CD4-positive, alpha-beta T cell treated with Interleukin-17A for 1 hour (primary cell): ENCODE measurements around the gene WDR7.
A peak's percentile ranks its signal among the peaks of the same experiment; 100 is the strongest.

ENCODE experiments used
- DNase-seq: peaks from one replicate; pipeline ENCODE4 v3.0.0-alpha.2; 2020

Gene WDR7

DNA sequence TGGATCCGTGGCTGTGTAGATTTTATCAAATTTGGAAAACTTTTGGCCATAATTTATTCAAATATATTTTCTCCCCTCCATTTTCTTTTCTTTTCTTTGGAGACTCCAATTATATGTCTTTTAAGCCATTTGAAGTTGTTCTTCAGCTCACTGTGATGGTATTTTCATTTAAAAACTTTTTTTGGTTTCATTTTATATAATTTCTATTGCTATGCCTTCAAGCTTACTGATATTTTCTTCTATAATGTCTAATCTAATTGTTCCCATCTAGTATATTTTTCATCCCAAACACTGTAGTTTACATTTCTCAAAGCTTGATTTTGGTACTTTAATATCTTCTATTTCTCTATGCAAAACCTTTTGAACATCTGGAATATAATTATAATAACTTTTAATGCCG, 72.5 kb downstream of the WDR7 start:
- DNase-seq, result no peak

DNA sequence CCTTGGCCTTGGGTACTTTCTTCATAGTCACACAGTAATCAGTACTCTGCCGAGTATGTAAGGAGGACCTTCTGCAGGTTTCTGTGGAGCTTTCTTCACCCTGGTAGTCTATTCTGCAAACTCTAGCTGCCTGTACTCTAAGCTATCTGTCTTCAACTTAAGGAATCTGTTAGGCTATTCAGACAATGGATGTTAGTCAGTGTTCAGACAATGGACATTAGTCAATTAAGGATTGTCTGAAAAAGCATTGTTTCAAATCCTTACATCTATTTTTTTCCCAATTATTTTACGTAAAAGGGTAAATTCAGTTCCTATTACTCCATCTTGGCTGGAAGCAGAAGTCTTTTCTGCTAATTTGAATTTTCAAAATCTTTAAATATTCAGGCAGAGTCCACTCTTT, 75.7 kb downstream of the WDR7 start:
- no peak for DNase-seq

DNA sequence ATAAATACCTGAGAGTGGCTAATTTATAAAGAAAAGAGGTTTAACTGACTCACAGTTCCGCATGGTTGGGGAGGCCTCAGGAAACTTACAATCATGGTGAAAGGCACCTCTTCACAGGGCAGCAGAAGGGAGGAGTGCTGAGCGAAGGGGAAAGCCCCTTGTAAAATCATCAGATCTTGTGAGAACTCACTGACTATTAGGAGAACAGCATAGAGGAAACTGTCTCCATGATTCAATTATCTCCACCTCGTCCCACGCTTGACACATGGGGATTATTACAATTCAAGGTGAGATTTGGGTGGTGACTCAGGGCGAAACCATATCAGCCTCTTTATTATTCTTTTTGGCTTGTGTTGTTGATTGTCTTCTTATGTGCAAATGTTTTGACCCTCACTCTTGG, 76.2 kb downstream of the WDR7 start:
- no peak for DNase-seq

DNA sequence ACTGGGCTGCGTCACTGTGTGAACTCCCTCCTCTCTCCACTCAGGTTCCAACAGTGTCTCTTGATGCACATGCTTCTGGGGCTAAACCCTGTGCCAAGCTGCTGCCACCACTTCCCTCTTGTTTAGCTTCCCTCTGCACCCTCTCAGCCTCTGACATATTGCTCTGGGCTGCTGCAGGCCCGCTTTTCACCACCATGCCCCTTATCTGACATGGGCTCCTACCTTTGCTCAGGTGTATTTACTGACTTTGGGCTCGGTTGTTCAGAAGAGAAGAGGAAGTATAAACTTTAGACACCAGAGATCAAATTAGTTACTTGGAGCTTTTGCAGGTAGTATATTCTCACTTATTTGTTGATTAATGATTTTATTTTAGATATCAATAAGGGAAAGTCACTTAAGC, 77.6 kb downstream of the WDR7 start:
- no peak for DNase-seq

DNA sequence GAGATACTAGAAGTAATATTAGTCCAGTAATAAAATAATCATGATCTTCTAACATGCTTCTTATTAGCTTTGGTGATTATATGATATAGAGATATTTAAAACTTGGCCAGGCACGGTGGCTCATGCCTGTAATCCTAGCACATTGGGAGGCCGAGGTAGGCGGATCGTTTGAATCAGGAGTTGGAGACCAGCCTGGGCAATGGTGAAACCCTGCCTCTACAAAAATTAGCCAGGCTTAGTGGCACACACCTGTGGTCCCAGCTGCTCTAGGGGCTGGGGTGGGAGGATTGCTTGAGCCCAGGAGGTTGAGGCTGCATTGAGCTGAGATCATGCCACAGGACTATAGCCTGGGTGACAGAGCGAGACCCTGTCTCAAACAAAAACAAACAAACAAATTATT, 87.0 kb downstream of the WDR7 start:
- DNase-seq, result no peak

DNA sequence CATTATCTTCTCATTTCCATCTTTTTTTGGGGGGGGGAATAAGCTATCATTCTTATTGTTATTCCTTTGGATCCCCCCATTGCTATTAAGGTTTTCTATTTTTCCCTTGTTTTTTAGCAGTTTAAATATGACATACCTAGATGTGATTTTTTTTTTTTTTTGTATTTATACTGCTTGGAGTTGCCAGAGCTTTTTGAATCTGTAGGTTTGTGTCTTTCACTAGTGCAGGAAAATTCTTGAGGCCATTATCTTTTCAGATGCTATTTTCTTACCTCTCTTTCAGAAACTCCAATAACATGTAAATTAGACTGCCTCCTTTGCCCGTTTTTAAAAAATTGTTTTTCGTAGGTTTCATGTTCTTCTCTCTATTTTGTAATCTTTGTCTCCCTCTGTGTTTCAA, 88.6 kb downstream of the WDR7 start:
- no peak for DNase-seq

DNA sequence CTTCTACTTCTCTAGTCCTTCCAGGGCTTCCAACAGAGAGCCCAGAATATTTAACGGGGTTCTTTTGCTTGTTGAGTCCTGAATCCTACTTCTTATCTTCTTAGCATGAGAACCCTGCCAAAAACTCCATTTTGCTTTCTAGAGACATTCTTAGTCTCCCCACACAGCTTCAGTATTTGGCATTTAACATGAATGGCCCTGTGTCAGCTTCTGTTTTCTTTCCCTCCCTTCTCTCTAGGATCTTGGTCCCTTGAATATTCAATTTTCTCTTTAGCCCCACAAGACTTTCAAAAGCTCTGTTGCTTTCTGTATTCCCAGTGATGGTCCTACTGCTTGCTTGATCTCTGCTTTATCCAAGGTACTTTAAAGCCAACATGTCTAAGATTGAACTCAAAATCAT, 89.5 kb downstream of the WDR7 start:
- no peak for DNase-seq

DNA sequence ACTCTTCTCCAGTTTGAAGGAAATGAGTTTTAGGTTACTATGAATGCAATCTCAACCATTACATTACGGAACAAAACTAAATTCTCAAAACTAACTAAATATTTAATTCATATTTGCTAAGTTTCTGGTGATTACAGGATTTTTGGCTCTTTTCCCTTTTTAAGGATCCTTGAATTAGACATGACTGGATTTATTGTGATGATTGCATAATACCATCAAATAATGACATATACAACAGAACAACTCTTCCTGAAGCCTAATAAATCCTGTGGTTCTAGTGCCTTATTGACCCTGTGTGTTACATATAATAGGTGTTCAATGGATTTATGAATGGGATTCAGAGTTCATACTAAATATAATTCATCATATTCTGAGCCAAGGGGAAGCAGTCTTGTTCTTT, 90.5 kb downstream of the WDR7 start:
- no peak for DNase-seq

DNA sequence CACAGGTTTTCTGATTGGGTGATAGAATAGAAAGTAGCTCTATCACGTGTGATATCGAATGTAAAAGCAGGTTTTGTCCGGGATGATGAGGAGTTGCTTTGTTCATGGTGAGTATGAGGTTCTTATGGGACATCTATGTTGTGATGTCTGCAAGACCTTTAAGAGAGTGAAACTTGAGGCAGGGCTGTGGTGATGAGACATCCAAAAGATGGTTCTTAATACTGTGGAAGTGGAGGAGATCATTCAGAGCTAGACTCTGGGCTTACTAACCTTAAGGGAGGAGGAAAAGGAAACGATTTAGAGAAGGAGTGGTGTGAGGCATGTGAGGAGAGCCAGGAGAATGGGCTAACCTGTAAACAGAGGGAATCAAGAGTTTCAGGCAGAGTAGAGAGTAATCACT, 92.0 kb downstream of the WDR7 start:
- DNase-seq, result no peak

DNA sequence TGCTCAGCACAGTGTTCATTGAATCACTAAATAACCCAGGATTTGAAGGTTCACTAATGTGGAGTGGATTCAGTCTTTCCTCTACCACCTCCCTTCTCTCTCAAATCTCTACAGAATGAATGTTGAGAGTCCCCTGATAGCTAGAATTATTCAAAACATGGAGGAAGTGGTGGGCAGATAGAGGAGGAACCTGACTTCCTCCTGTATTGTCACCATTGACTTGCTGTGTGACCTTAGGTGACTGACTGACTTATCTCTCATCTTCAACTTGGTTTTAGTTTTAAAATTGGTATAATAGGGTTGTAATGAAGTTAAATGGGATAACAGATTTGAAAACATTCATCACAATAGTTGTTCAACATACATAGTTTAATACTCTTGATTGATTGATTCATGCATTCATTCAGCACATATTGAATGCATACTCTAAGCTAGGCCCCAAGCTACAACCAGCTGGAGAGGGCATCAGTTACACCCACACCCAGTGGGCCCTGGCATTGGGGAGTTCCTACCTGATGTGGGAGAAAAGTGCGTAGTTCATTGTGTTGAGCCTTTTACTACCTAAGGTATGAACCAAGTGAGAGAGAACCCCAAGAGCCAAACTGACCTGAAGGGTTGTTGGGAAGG, 96.0 kb downstream of the WDR7 start:
- DNase-seq, result no peak

DNA sequence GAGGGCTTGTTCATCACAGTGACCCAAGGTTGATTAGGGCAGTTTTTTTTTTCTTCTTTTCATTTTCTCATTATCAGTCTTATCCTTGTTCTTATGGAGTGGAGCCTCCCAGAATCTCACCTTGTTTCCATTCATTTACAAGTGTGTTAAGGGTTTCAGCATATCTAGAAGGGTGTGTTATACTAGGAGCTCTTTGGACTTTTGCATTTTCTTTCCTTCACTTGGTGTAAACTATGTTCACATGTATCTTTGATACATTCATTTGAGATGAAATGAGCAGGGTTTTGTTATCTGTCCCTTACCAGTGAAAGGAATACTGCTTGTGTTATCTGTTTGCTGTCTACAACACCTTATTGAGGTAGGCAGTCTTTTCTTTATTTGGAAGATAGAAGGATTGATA, 96.7 kb downstream of the WDR7 start:
- no peak for DNase-seq

DNA sequence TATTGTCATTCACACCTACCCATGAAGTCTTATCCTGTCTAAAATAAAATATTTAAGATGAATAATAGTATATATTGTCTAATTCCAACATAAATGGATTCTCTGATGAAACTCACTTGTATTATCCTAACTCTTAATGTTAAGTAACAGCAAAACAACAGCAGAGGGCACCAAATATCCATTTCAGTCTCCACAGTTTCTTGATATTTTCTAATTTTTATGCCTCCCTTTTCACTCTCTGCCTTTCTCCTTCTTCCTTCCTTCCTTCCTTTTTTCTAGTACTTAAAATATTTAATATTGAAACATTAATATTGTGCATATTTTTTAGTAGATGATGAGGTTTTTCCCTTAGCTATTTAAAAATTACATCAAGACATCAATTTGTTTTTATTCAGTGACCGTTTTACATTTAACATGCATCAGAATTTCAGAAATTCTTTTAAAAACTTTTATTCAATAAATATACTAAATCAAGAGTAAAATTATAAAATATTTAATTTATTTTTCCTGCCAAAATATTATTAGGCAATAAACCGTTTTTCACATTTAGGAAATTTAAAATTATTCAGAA, 97.6 kb downstream of the WDR7 start:
- DNase-seq, result peak; percentile 29

DNA sequence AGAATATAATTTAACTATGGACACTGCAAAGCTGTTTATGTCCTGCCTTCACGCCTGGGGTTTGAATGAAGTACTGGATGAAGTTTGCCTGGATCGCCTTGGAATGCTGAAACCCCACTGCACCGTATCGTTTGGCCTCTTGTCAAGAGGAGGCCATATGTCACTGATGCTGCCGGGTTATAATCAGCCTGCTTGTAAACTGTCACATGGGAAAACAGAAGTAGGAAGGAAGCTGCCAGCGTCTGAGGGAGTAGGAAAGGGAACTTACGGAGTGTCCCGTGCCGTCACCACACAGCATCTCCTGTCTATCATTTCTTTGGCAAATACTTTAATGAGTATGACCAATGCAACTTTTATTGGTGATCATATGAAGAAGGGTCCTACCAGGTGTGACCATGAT, 105.8 kb downstream of the WDR7 start:
- no peak for DNase-seq

DNA sequence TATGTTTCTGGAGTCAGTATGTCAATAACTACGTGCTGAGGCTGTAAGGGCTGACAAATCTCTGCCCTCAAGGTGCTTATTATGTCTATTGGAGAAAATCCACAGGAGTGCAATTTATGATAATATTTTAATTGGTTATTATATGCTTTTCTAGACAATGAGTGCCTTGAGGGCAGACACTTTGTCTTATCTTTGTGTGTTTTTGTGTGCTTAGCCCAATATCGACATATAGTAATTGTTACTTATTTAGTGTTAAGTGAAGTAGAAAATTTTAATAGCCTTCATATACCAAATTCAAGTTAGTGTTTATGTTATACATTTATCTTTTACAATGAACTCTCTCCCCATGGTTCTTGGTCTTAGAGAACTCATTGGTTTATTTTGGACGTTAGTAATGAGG, 118.9 kb downstream of the WDR7 start:
- DNase-seq, result no peak

DNA sequence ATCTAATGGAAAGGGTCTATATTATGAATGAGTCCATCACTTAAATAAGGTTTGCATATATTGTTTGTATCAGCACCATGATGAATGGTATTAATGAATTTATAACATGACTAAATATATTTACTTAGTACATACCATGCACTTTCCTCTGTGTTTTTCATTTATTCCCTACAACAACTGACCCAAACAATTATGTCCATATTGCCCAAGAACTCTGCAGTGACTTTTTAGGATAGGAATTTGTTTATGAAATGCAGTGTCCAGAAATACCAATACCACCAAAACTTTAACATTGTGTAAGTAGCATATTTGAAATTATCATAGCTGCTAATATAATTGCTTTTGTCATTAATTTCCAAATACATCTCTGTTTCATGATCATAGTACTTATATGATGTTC, 119.7 kb downstream of the WDR7 start:
- DNase-seq, result no peak

DNA sequence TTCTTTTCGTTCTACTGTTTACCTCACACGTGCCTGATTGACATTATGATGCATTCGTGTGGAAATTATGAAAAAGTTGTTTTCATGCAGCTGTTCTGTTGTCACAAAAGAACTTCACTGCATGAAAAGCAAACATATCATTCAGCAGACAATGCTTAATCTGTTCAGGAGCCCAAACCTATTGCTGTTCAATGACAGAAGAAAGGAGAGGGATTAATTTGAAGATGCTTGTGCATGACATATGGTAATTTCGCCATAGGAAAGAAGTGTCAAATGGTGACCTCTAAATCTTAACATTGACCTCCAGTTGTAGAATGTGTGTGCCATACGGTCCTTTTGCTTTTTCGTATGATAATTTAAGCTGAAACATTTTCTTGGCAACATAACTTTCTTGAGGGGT, 124.5 kb downstream of the WDR7 start:
- no peak for DNase-seq

DNA sequence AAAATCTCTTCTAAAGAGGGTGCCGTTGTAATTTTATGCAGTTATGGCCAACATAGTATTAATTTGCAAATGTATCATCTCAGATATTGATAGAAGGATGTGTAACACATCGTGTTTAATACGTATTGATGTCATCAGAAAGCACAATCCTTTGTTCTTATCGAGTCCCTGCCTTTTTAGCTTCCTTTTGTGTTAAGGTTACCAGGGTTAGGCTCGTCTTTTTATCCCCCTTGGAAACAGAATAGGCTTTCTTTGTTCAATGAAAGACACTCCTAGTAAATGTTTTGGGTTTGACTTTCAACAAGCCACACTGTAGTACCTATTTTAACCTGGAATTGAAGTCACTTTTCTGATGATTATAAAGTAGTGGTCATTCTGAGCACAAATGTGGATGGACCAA, 136.2 kb downstream of the WDR7 start:
- DNase-seq, result no peak

DNA sequence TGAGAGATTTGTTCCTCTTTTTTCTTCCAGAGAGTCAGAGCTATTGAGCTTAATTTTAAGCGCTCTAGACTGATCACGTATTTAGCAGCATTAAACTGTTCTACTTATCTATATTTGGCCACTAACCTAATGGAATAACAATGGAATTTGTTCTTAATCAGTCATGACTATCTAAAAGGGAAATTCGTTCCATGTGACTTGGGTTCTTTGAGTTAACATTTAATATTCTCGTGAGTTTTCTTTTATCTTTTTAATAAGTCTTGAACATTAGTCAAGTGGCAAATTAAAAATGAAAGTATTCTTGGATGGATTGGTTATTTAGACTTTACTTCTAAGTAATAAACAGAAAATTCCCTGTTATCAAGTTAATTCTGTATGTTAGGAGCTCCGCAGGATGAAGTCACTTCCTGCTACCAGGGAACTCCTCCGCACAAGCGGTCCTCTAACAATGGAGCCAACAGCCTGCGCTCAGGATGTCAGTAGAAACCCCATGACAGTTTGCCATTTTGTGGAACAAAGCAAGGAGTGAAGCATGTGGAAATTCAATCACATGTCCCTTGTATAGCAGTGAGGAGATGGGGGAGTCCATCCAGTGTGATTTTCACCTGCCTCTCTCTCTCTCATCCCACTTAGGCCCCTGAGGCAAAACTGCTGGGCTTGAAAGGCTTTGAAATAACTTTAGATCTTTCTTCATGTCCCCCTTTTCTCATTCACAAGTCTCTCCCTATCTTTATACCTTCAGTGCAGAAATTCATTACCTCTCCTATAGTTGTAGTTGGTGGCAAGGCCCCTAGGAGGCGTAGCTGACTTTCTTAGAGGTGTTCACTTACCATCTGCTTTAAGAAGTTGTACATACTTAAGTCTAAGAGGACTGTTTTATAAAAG, 138.1 kb downstream of the WDR7 start:
- DNase-seq, result peak; percentile 3

DNA sequence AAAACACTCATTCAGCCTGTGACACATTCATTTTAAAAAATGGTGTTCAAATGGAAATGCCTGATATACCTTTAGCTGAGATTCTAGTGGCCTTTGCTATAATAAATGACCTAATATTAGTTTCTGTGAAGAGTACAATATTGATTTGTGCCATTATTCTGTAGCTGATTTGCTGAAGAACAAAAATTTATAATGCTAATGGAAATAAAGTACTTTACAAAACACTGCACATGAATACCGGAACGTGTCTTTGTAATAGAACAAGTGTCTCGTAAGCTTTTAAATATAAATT, 138.7 kb downstream of the WDR7 start:
- no peak for DNase-seq

DNA sequence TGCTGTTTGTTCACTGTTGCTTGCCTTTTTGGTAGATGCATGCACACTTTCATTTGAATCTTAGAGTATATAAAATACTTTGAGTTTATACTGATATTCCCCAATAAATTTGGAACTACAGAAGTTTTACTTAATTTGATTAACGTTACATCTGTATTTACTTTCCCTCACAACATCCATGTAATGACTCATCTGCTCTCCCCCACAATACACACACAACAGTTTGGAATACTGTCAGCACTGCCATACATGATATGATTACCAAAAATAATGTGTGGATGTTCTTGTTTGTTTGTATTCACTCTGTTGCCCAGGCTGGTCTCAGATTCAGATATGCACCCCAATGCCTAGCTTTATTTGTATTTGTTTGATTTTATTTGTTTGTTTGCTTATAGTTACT, 144.2 kb downstream of the WDR7 start:
- no peak for DNase-seq

DNA sequence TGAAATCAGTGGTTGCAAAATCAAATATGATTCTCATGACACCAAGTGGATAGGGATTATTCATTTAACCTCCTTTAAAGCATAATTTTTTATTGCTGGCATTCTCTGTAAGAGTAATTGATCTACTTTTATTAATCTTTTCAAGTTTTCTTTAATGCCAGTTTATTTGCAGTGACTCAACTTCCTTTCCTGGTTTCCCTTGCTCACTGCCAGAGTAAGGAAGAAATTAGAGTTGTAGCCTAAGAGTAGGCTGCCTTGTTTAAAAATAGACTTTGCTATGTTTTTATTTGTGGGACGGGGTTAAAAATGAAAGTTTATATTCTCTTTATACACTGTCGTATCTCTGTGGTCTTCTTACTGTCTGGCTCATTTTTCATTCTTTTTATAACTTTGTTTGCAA, 148.6 kb downstream of the WDR7 start:
- DNase-seq, result no peak

DNA sequence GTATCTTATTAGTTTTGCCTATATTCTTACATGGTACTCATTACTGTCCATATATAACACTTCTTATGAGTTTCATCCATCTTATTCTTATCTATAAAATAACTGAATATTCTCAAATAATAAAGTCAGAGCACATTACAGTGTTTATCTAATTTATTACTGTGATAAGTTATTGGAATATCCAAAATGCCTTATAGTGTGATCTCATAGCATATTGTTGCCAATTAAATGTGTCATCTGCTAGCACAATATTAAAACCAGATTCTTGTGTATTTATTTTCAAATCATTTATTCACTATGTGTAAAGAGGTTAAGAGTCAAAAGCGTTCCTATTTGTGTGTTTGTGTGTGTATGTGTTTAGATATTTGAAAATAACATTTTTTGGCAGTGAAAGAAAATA, 151.9 kb downstream of the WDR7 start:
- no peak for DNase-seq

DNA sequence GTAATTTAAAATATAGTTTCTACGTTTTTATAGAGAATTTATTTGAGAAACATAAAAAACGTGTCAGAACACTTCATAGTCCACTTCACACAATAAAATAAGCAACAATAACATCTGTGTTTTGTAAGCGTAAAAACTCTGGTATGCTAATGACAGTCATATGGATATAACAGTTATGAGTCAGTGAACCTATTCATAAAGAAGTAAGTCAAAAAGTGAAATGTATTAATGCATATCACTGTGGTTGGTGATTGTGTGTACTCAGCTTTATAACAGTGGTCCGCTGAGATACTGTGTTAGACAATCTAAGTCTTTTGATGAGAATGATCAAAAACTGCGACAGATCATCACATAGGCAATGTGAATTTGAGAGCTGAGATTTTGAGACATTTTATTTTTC, 153.2 kb downstream of the WDR7 start:
- DNase-seq, result no peak

DNA sequence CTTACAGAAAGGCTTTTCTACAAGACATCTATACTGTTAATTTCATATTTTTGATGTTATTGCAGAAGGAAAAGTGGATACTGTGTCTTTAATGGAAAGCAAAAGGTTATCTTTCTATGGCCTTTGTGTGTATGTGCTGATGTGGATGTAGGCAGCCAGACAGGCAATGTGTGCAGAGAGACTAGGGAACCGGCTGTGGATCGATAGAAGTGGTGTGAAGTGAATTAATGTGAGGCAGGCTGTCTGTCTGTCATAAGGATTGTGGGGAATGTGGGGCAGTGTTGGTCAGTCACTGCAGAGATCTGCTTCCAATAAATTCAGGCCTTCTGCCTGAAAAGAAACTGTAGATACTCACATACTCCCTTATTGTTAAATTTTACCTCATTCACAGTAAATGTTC, 156.7 kb downstream of the WDR7 start:
- no peak for DNase-seq

DNA sequence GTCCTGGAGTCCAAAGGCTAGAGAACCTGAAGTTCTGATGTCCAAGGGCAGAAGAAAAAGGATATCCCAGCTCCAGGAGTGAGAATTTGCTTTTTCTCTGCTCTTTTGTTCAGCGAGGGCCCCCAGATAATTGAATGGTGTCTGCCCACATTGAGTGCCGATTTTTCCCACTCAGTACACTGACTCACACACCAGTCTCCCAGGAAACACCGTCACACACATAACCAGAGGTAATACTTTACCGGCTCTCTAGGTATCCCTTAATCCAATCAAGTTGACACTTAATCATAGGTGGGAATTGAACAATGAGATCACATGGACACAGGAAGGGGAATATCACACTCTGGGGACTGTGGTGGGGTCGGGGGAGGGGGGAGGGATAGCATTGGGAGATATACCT, 161.5 kb downstream of the WDR7 start:
- DNase-seq, result no peak
